Upper lobe of left lung (tissue), 6 donors: ENCODE measurements around the gene IL7R. TPM values are rescaled to one million over a fixed set of nuclear protein-coding genes. Genes with fewer than 3 reads are reported as not detected.

Experiments used
- ATAC-seq, 2 donors: fragments of 200-7000 bp; cut with Tn5 transposase; one replicate each; pipeline ENCODE4 v1.9.1; 2022; ENCODE audit warnings: mild to moderate bottlenecking in 2 of 2, moderate library complexity in 2 of 2; ENCODE audit not compliant: low FRiP score in 2 of 2
- DNase-seq, 2 donors: peaks; one replicate each; pipeline ENCODE4 v3.0.0-alpha.2; 2019 to 2020
- H3K27ac ChIP-seq, 4 donors: fragments of 200-600 bp; sonication (generic); one replicate each; pipeline ENCODE4 v1.5.1; 2016 to 2019
- H3K27me3 ChIP-seq, 4 donors: fragments of 200-600 bp; sonication (generic); one replicate each; pipeline ENCODE4 v1.5.1; 2017 to 2019
- H3K36me3 ChIP-seq, 4 donors: fragments of 200-600 bp; sonication (generic); one replicate each; pipeline ENCODE4 v1.5.1; 2016 to 2019
- H3K4me1 ChIP-seq, 4 donors: fragments of 200-600 bp; sonication (generic); one replicate each; pipeline ENCODE4 v1.5.1; 2018 to 2019
- H3K4me3 ChIP-seq, 4 donors: fragments of 200-600 bp; sonication (generic); one replicate each; pipeline ENCODE4 v1.5.1; 2017 to 2019; ENCODE audit warnings: mild to moderate bottlenecking in 2 of 4, moderate library complexity in 1 of 4
- H3K9me3 ChIP-seq, 4 donors: fragments of 200-600 bp; sonication (generic); one replicate each; pipeline ENCODE4 v1.5.1; 2018 to 2019
- CTCF ChIP-seq, 6 experiments: fragments of 450-650 bp in 4 of 6; fragments of 200-600 bp in 2 of 6; sonication (generic) in 2 of 6; IDR thresholded peaks; one replicate each; pipeline ENCODE4 v1.5.1; 2016 to 2019; ENCODE audit warnings: antibody characterized with exemption in 6 of 6
- EP300 ChIP-seq, 4 donors: sonication (generic); formaldehyde crosslinking; IDR thresholded peaks; one replicate each; pipeline ENCODE4 v1.5.1; 2017; ENCODE audit warnings: antibody characterized with exemption in 4 of 4, control low read depth in 2 of 4
- POLR2A ChIP-seq, 4 donors: fragments of 450-650 bp; IDR thresholded peaks; one replicate each; pipeline ENCODE4 v1.5.1; 2016 to 2017; ENCODE audit warnings: antibody characterized with exemption in 4 of 4, mild to moderate bottlenecking in 2 of 4
- POLR2AphosphoS5 ChIP-seq, 2 donors: sonication (generic); formaldehyde crosslinking; IDR thresholded peaks; one replicate each; pipeline ENCODE4 v1.5.1; 2017; ENCODE audit warnings: antibody characterized with exemption in 2 of 2
- WGBS, 2 donors: methylation state at CpG; one replicate each; pipeline ENCODE4 v1.1.5; 2017 to 2018; 5-methylcytosine and 5-hydroxymethylcytosine counted together
- small RNA-seq, 4 donors: library from RNA; depleted of rRNA; stranded (forward); fragments of <200 nt; gene quantifications; one replicate each; pipeline ENCODE3, GENCODE V24; 2016
- total RNA-seq, 6 donors: library from RNA; depleted of rRNA in 4 of 6; stranded (reverse); fragments of >200 nt in 4 of 6; gene quantifications; one replicate each; pipeline versions ENCODE4 v1.1.0 to v1.2.1, GENCODE V29; 2016 to 2021
- donor health status: DM: no; HTN: no; CAD: no; lungs with moderate emphysema.
- donor health status: DM: no; HTN: yes; CAD: no; lungs with severe emphysema.

The IL7R gene
- total RNA-seq, 6 donors from 2014 or later = 86.8 to 139 (median 94.7) TPM

GRCh38 chr5:35922468-35922867, 65.8 kb downstream of the IL7R start:
- Histone ChIP-seq H3K4me1 (peaks cover 3 to 13% (median 9%) of the 10 kb centered on the region in 4 donors), H3K27ac (no peak overlapping the region), H3K4me3 (no peak overlapping the region), H3K36me3 (no peaks in the 10 kb centered on the region), H3K27me3 (no peaks in the 10 kb centered on the region), H3K9me3 (no peaks in the 10 kb centered on the region)
- DNase-seq (no peak), ATAC-seq (no peak)
- WGBS, 2 donors = 71 to 82% methylated on average over 7 of the region's 7 CpGs
- no peak for TF ChIP-seq EP300 (IDR thresholded peaks at IDR 0.05)
- no peak for TF ChIP-seq POLR2A (IDR thresholded peaks at IDR 0.05)
- TF ChIP-seq POLR2AphosphoS5 (IDR thresholded peaks at IDR 0.05) = no peak
- no peak for TF ChIP-seq CTCF (IDR thresholded peaks at IDR 0.05)

GRCh38 chr5:35924122-35924949, 67.6 kb downstream of the IL7R start:
- Histone ChIP-seq H3K9me3 (no peaks in the 10 kb centered on the region), H3K36me3 (no peaks in the 10 kb centered on the region), H3K4me3 (peak overlapping the region in 1 of 4 donors; percentile 3), H3K27me3 (no peaks in the 10 kb centered on the region), H3K4me1 (peaks cover 3 to 13% (median 9%) of the 10 kb centered on the region in 4 donors), H3K27ac (no peak overlapping the region)
- DNase-seq (no peak), ATAC-seq (no peak)
- WGBS, 2 donors = 50 to 57% methylated on average over 8 to 10 of the region's 10 CpGs
- TF ChIP-seq POLR2AphosphoS5 (IDR thresholded peaks at IDR 0.05) = no peak
- no peak for TF ChIP-seq POLR2A (IDR thresholded peaks at IDR 0.05)
- TF ChIP-seq CTCF (IDR thresholded peaks at IDR 0.05) = no peak
- TF ChIP-seq EP300 (IDR thresholded peaks at IDR 0.05) = no peak

DNA sequence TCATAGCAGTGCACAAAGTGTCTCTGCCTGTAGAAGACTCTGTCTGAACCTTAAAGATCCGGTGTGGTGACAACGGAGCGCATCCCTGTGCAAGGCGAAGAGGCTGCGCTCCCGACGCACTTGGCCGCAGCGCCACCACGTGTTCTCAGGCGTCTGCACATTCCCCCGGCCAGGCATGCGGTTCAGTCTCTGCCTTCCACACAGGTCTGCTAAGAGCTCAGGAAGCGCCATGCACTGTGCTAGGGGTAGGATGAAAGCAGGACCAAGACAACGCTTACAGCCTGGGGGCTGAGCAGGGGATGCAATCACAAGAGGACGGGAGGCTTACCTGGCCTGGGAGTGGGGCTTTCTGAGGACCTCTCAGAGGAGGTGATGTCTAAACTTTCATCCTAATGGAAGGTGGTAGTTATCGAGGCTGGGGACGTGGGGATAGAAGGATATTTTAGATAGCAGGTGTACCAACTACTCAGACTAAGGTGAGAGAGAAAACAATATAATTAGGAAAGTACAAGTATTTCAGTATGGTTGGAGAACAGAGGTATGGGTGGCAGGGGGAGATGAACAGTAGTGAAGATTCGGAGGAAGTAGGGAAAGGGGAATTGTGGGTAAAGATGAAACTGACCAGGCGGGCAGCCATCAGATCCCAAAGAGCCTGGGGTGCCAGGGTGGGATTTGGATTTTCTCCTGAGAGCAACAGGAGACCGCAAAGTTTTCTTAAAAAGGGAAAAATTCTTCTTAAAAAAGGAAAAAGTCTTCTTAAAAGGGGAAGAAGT, 68.4 kb downstream of the IL7R start:
- H3K27me3 ChIP-seq = no peaks in the 10 kb centered on the region
- H3K4me3 ChIP-seq = peak overlapping the region in 1 of 4 donors; percentile 3
- no peaks in the 10 kb centered on the region for H3K36me3 ChIP-seq
- peak; percentile 63 to 89 for DNase-seq
- peaks cover 3 to 13% (median 9%) of the 10 kb centered on the region in 4 donors for H3K4me1 ChIP-seq
- WGBS, 2 donors = 23 to 30% methylated on average over 9 to 13 of the region's 21 CpGs
- TF ChIP-seq POLR2A (IDR thresholded peaks at IDR 0.05) = no peak
- TF ChIP-seq CTCF (IDR thresholded peaks at IDR 0.05) = peak; percentile 48 to 69 (median 60)
- H3K9me3 ChIP-seq = no peaks in the 10 kb centered on the region
- H3K27ac ChIP-seq = no peak overlapping the region
- ATAC-seq = peak; percentile 64 to 78

- DNase-seq (no peak), ATAC-seq (peak; percentile 60 to 79)
- no peak overlapping the region for H3K27ac ChIP-seq
- no peak overlapping the region for H3K4me3 ChIP-seq
- H3K4me1 ChIP-seq = peaks cover 3 to 13% (median 9%) of the 10 kb centered on the region in 4 donors
- TF ChIP-seq CTCF (IDR thresholded peaks at IDR 0.05) = peak; percentile 78 to 90 (median 87)
- TF ChIP-seq EP300 (IDR thresholded peaks at IDR 0.05) = no peak
- no peak for TF ChIP-seq POLR2A (IDR thresholded peaks at IDR 0.05)
- no peak for TF ChIP-seq POLR2AphosphoS5 (IDR thresholded peaks at IDR 0.05)
- WGBS, 2 donors = 38 to 42% methylated on average over 13 of the region's 13 CpGs
- no peaks in the 10 kb centered on the region for H3K9me3 ChIP-seq
- no peaks in the 10 kb centered on the region for H3K27me3 ChIP-seq
- no peaks in the 10 kb centered on the region for H3K36me3 ChIP-seq
These were observed 69.8 kb downstream of the IL7R start for GRCh38 chr5:35926389-35927051.

Small RNA genes within 50 kb of the gene (small RNA-seq; reads per million reads assigned to genes)
- 0 reads per million in 4 donors for gene AC112204.1

Other genes starting within 250 kb of the IL7R start
- 10 to 100 TPM in 3 of 6 donors, 1 to 10 TPM in 3; 6.6 to 95.3 (median 13.9) TPM for gene SPEF2, start 239.0 kb upstream of the IL7R start, total RNA-seq
- gene CAPSL, start 81.7 kb downstream of the IL7R start, total RNA-seq = 10 to 100 TPM in 1 of 6 donors, 1 to 10 TPM in 3, not detected in 2; 5.0 to 35.9 (median 7.5) TPM
- not detected for gene UGT3A1, start 134.5 kb downstream of the IL7R start, total RNA-seq
- gene UGT3A2, start 210.0 kb downstream of the IL7R start, total RNA-seq = not detected